GM12878 (cell line): Measurements from ENCODE around the gene GNAQ. TPM values are rescaled to one million over a fixed set of nuclear protein-coding genes. Genes with fewer than 3 reads are reported as not detected.

Experiments used
- ATAC-seq: fragments of 200-7000 bp; cut with Tn5 transposase; 3 replicates; pipeline ENCODE4 v1.9.1; 2020; ENCODE audit warnings: mild to moderate bottlenecking, moderate library complexity
- BruUV-seq: library from RNA; stranded (reverse); fragments of 400-500 nt; replicated peaks from 2 replicates; lab custom pipeline; 2021; lab: Mats Ljungman, UMichigan
- CTCF ChIA-PET: fragments of 300-600 bp; sonication (Branson Sonifier 250); formaldehyde crosslinking; extraction: SDS; loops from one replicate; lab custom pipeline; 2021; ENCODE audit warnings: inconsistent platforms; lab: Yijun Ruan, JAX
- POLR2A ChIA-PET: fragments of 350-600 bp; formaldehyde crosslinking; extraction: SDS; loops from one replicate; lab custom pipeline; 2021; ENCODE audit warnings: inconsistent platforms; lab: Charles Lee
- RAD21 ChIA-PET: fragments of 300-600 bp; sonication (Branson Sonifier 250); formaldehyde crosslinking; loops from one replicate; lab custom pipeline; 2023; ENCODE audit warnings: antibody characterized with exemption; ENCODE audit not compliant: unreplicated experiment; lab: Charles Lee
- SMC1A ChIA-PET: fragments of 300-600 bp; sonication (Branson Sonifier 250); formaldehyde crosslinking; loops from one replicate; lab custom pipeline; 2023; ENCODE audit not compliant: unreplicated experiment, uncharacterized antibody; lab: Charles Lee
- DNase-seq: peaks from one replicate; pipeline ENCODE4 v3.0.0-alpha.2; 2011; ENCODE audit warnings: low read depth, low spot score
- FAIRE-seq: peaks from 3 replicates; lab custom pipeline; 2011; peaks lifted over from hg19 to GRCh38; lab: Jason Lieb, UNC
- H2AFZ ChIP-seq: 2 replicates; pipeline ENCODE4 v1.6.0; 2011; ENCODE audit warnings: low read depth, low read length, control low read depth; ENCODE audit not compliant: control insufficient read depth
- H3K27ac ChIP-seq: 2 replicates; pipeline ENCODE4 v1.5.1; 2011; ENCODE audit warnings: control low read depth; ENCODE audit not compliant: control insufficient read depth, insufficient read depth
- H3K27me3 ChIP-seq, 2 experiments: replicated peaks in 1 of 2; 2 replicates each; pipeline versions ENCODE4 v1.6.0 to v1.6.1; 2011; ENCODE audit warnings: low read length in 1 of 2; ENCODE audit not compliant: control insufficient read depth in 2 of 2, insufficient read depth in 2 of 2
- H3K36me3 ChIP-seq, 2 experiments: 2 replicates each; pipeline ENCODE4 v1.5.1; 2011; ENCODE audit warnings: low read length in 1 of 2; ENCODE audit not compliant: control insufficient read depth in 2 of 2, insufficient read depth in 2 of 2
- H3K4me1 ChIP-seq: 2 replicates; pipeline ENCODE4 v1.6.1; 2011; ENCODE audit warnings: mild to moderate bottlenecking, low read length, moderate library complexity, mixed read lengths; ENCODE audit not compliant: control insufficient read depth, insufficient read depth
- H3K4me2 ChIP-seq: 2 replicates; pipeline ENCODE4 v1.6.0; 2011; ENCODE audit warnings: control low read depth; ENCODE audit not compliant: control insufficient read depth, insufficient read depth
- H3K4me3 ChIP-seq: fragments of 200-600 bp; sonication (generic); 2 replicates; pipeline ENCODE4 v1.5.1; 2016
- H3K79me2 ChIP-seq: 2 replicates; pipeline ENCODE4 v1.6.0; 2011; ENCODE audit warnings: low read length; ENCODE audit not compliant: control insufficient read depth, insufficient read depth
- H3K9ac ChIP-seq: 2 replicates; pipeline ENCODE4 v1.8.0; 2011; ENCODE audit warnings: low read length, control low read depth, mixed read lengths; ENCODE audit not compliant: control insufficient read depth, insufficient read depth
- H3K9me3 ChIP-seq: replicated peaks from 3 replicates; pipeline ENCODE4 v1.5.1; 2011; ENCODE audit warnings: mild to moderate bottlenecking, low read length; ENCODE audit not compliant: control insufficient read depth, insufficient read depth
- H4K20me1 ChIP-seq: 2 replicates; pipeline ENCODE4 v1.6.0; 2011; ENCODE audit not compliant: control insufficient read depth, insufficient read depth
- CEBPZ ChIP-seq: fragments of 150-350 bp; IDR thresholded peaks from 2 replicates; pipeline ENCODE4 v1.6.1; 2016; ENCODE audit warnings: low read depth, low read length
- EZH2 ChIP-seq: IDR thresholded peaks from 2 replicates; pipeline ENCODE4 v1.6.1; 2012; ENCODE audit warnings: low read depth, mild to moderate bottlenecking, control low read depth, inconsistent platforms, low read length, borderline replicate concordance; ENCODE audit not compliant: control insufficient read depth
- MTA3 ChIP-seq: IDR thresholded peaks from 2 replicates; pipeline ENCODE4 v1.6.1; 2012; ENCODE audit warnings: low read length, inconsistent platforms, borderline replicate concordance
- MYC ChIP-seq: IDR thresholded peaks from 2 replicates; pipeline ENCODE4 v1.6.1; 2011; ENCODE audit warnings: mild to moderate bottlenecking, low read length, moderate library complexity, inconsistent platforms; ENCODE audit not compliant: insufficient read depth, insufficient replicate concordance, insufficient read length, severe bottlenecking
- NR2C1 ChIP-seq: fragments of 450-650 bp; IDR thresholded peaks from 2 replicates; pipeline ENCODE4 v1.6.1; 2017; ENCODE audit warnings: antibody characterized with exemption, mild to moderate bottlenecking, moderate library complexity
- PKNOX1 ChIP-seq: fragments of 450-650 bp; IDR thresholded peaks from 2 replicates; pipeline ENCODE4 v1.6.1; 2016; ENCODE audit warnings: mild to moderate bottlenecking
- RFX5 ChIP-seq: IDR thresholded peaks from 2 replicates; pipeline ENCODE4 v1.6.1; 2011; ENCODE audit warnings: low read depth, low read length, improper control_type of control experiment
- SKIL ChIP-seq: fragments of 450-650 bp; IDR thresholded peaks from 2 replicates; pipeline ENCODE4 v1.6.1; 2017; ENCODE audit warnings: mild to moderate bottlenecking, low read depth, inconsistent platforms; ENCODE audit not compliant: poor library complexity, severe bottlenecking
- SMAD5 ChIP-seq: IDR thresholded peaks from 2 replicates; pipeline ENCODE4 v1.6.1; 2016; ENCODE audit warnings: antibody characterized with exemption, low read depth
- TAF1 ChIP-seq: IDR thresholded peaks from 2 replicates; pipeline ENCODE4 v1.6.1; 2011; ENCODE audit warnings: mild to moderate bottlenecking, low read depth, low read length, borderline replicate concordance
- WGBS: methylation state at CpG from one replicate; pipeline ENCODE4 v1.1.6; 2016; ENCODE audit warnings: low lambda C conversion rate; ENCODE audit not compliant: insufficient replicate concordance, insufficient coverage; ENCODE audit errors: missing lambda C conversion rate; 5-methylcytosine and 5-hydroxymethylcytosine counted together
- in situ Hi-C: fragments of 300-500 bp; cut with MboI; formaldehyde crosslinking; loops from 9 replicates; pipeline ENCODE4 v1.14.3; 2018; ENCODE audit warnings: mixed read lengths
- intact Hi-C: fragments of 100-400 bp; cut with micrococcal nuclease; formaldehyde crosslinking; loops from one replicate; pipeline ENCODE4 v1.14.2; 2022; ENCODE audit not compliant: unreplicated experiment
- polyA plus RNA-seq, 11 experiments: library from polyadenylated mRNA; depleted of rRNA in 4 of 11; unstranded in 6 of 11; stranded (reverse) in 5 of 11; fragments of >200 nt; fragmentation: Nextera tagmentation in 4 of 11; fragmentation: Illumina TruSeq in 1 of 11; extraction: Ambion mirVana in 4 of 11; extraction: Trizol in 1 of 11; gene quantifications; 1 replicate in 1 of 11; 2 replicates in 10 of 11; pipeline versions ENCODE4 v1.2.1 to v1.2.3, GENCODE V29; 2011 to 2016; ENCODE audit warnings: inconsistent platforms in 2 of 11, missing spikeins in 2 of 11, low read depth in 1 of 11
- total RNA-seq, 4 experiments: library from RNA; depleted of rRNA in 3 of 4; stranded (reverse); fragments of >200 nt in 3 of 4; fragmentation: Illumina TruSeq in 1 of 4; extraction: Trizol in 1 of 4; gene quantifications; 2 replicates each; pipeline versions ENCODE4 v1.2.1 to v1.2.3, GENCODE V29; 2013 to 2021

GNAQ gene
- total and polyA plus RNA-seq, 10 of the 15 experiments (the other 5 are each of a cell fraction or from before 2014, with no cell fraction given), result 0.15 to 47.2 (median 0.49) TPM

GRCh38 chr9:78041971-78042370 is 10.4 kb upstream of the GNAQ start:
- POLR2A ChIA-PET, result no interaction called here
- no peak for ATAC-seq
- WGBS, result 0% methylated on average over 2 of the region's 2 CpGs
- SMC1A ChIA-PET, result interaction anchor here (0.7 to 1.4 kb wide), 3 partner anchors 9 to 65 kb away, joined by 3 to 4 read pairs (median 3); no protein-coding TSS in a partner anchor
- FAIRE-seq, result no peak
- Histone ChIP-seq H2AFZ (no peak overlapping the region), H3K79me2 (no peaks in the 10 kb centered on the region), H3K4me2 (no peak overlapping the region), H3K27ac (no peak overlapping the region), H3K27me3 (no peaks in the 10 kb centered on the region; a peak in 1 of 4 replicates), H3K4me1 (no peaks in the 10 kb centered on the region), H3K4me3 (no peak overlapping the region), H3K36me3 (no peaks in the 10 kb centered on the region), H3K9ac (no peak overlapping the region), H3K9me3 (no peaks in the 10 kb centered on the region), H4K20me1 (no peaks in the 10 kb centered on the region)
- in situ Hi-C loops (no loop called here), intact Hi-C loops (no loop called here)
- CTCF ChIA-PET, result interaction anchor here (0.5 to 0.7 kb wide), 3 partner anchors 66 to 600 kb away, joined by 3 to 4 read pairs (median 3); no protein-coding TSS in a partner anchor
- RAD21 ChIA-PET, result interaction anchor here (1.1 kb wide), 1 partner anchor 77 kb away, joined by 3 read pairs; no protein-coding TSS in a partner anchor
- TF ChIP-seq PKNOX1 (no peak), NR2C1 (no peak), CEBPZ (no peak), MYC (no peak), MTA3 (no peak), RFX5 (no peak), TAF1 (no peak), SMAD5 (no peak), EZH2 (no peak), SKIL (no peak)
- DNase-seq, result no peak
- BruUV-seq, result no TSS peak
